ENCODE results near the gene SCD.
A peak's percentile ranks its signal among the peaks of the same experiment; 100 is the strongest.

SCD gene

DNA sequence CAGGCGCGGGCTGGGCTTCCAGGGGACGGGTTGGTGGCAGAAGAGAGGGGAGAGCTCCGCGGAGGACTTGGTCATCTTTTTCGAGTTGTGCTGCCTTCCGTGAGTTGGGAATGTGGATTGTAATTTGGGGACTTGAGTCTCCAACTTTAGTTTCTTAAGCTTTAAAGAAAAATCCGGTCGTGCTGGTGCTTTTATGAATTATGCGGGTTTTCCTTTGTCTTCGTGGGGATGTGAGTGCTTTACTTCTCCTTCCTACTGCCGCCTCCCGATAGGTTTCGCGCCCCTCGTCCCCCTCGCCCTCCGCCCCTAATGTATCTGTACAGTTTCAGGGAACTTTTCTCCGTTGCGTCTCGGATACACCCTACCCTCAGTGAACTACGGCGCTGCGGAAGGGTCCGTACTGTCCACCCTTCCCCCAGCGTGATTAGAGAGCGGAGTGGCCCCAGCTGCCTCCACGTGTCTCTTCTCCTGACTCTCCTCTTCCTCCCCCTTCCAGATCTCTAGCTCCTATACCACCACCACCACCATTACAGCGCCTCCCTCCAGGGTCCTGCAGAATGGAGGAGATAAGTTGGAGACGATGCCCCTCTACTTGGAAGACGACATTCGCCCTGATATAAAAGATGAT, 649 bp downstream of the SCD start:
- H3K23ac ChIP-seq (ENCODE audit: low read length): peak overlapping the region; percentile 99
- peaks cover 58% of the 10 kb centered on the region for H3K79me2 ChIP-seq (ENCODE audit: control insufficient read depth, insufficient read depth, low read length)
- peak overlapping the region; percentile 75 for H2BK120ac ChIP-seq (ENCODE audit: low read depth, low read length)
- peaks cover 24% of the 10 kb centered on the region for H3K36me3 ChIP-seq (ENCODE audit: control insufficient read depth, insufficient read depth, low read length)
- H4K8ac ChIP-seq (ENCODE audit: low read depth, low read length): no peak overlapping the region
- H3K56ac ChIP-seq (ENCODE audit: low read length): peak overlapping the region; percentile 99
- H3K27me3 ChIP-seq (ENCODE audit: insufficient read depth, low read length, poor library complexity): no peaks in the 10 kb centered on the region
- H3K4me1 ChIP-seq (ENCODE audit: control insufficient read depth, low read depth, low read length): peaks cover 24% of the 10 kb centered on the region
- H3K18ac ChIP-seq (ENCODE audit: low read length): peak overlapping the region; percentile 98
- no CpG with 5 or more reads among the region's 32 CpGs for WGBS (ENCODE audit: extremely low coverage, insufficient coverage, low lambda C conversion rate)
- H3K27ac ChIP-seq (ENCODE audit: low read depth, low read length): peak overlapping the region; percentile 93
- peak overlapping the region; percentile 97 for H3K4me3 ChIP-seq (ENCODE audit: low read length)
- H3K4ac ChIP-seq (ENCODE audit: low read depth, low read length): peak overlapping the region; percentile 98
- peak overlapping the region; percentile 96 for H3K4me2 ChIP-seq (ENCODE audit: low read length)
- no peak overlapping the region for H4K5ac ChIP-seq (ENCODE audit: low read length)
- no peak for DNase-seq
- peak overlapping the region; percentile 94 for H2BK5ac ChIP-seq (ENCODE audit: low read length)
- H2BK15ac ChIP-seq (replicated peaks; ENCODE audit: low read depth): no peak overlapping the region
- peak overlapping the region; percentile 81 for H2AK5ac ChIP-seq (ENCODE audit: low read length)
- peak overlapping the region; percentile 99 for H3K9ac ChIP-seq (ENCODE audit: low read length)
- H3K79me1 ChIP-seq (ENCODE audit: low read length): peaks cover 20% of the 10 kb centered on the region

DNA sequence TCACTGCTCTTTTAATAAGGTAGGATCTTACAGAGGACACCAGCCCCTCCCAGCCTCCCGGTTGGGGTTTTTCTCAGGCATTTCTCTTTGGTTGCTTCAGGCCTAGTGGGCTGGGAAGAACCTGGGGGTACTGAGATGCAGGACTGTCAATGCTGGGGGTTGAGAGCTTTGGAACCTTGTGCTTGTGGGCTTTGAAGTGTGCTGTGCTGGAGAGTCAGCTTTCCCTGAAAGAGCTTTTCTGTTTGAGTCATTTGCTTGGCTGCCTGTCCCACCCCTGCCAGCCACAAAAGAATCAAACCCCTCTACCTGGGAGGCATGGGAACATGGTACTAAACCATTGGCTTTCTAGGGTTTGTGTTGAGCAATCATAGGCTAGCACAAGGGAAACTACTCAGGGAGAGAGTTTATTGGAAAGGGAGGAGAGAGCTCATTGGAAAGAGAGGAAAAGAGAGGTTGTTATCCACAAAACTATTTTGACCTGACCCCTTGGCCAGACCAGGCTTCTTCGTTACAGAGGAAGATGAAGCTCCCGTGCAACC, 1.4 kb downstream of the SCD start:
- Histone ChIP-seq H4K8ac (ENCODE audit: low read depth, low read length) (no peak overlapping the region), H3K4me2 (ENCODE audit: low read length) (peak overlapping the region; percentile 96), H3K4ac (ENCODE audit: low read depth, low read length) (no peak overlapping the region), H3K4me3 (ENCODE audit: low read length) (peak overlapping the region; percentile 97), H2BK15ac (replicated peaks; ENCODE audit: low read depth) (no peak overlapping the region), H3K27ac (ENCODE audit: low read depth, low read length) (peak overlapping the region; percentile 29), H2BK120ac (ENCODE audit: low read depth, low read length) (no peak overlapping the region), H2AK5ac (ENCODE audit: low read length) (peak overlapping the region; percentile 5), H3K4me1 (ENCODE audit: control insufficient read depth, low read depth, low read length) (peaks cover 24% of the 10 kb centered on the region), H3K79me2 (ENCODE audit: control insufficient read depth, insufficient read depth, low read length) (peaks cover 63% of the 10 kb centered on the region), H3K23ac (ENCODE audit: low read length) (no peak overlapping the region), H3K27me3 (ENCODE audit: insufficient read depth, low read length, poor library complexity) (no peaks in the 10 kb centered on the region), H3K18ac (ENCODE audit: low read length) (peak overlapping the region; percentile 72), H3K36me3 (ENCODE audit: control insufficient read depth, insufficient read depth, low read length) (peaks cover 27% of the 10 kb centered on the region), H3K9ac (ENCODE audit: low read length) (peak overlapping the region; percentile 99), H2BK5ac (ENCODE audit: low read length) (no peak overlapping the region), H3K79me1 (ENCODE audit: low read length) (peaks cover 21% of the 10 kb centered on the region), H4K5ac (ENCODE audit: low read length) (no peak overlapping the region), H3K56ac (ENCODE audit: low read length) (peak overlapping the region; percentile 99)
- WGBS (ENCODE audit: extremely low coverage, insufficient coverage, low lambda C conversion rate): no CpG with 5 or more reads among the region's 3 CpGs
- no peak for DNase-seq

DNA sequence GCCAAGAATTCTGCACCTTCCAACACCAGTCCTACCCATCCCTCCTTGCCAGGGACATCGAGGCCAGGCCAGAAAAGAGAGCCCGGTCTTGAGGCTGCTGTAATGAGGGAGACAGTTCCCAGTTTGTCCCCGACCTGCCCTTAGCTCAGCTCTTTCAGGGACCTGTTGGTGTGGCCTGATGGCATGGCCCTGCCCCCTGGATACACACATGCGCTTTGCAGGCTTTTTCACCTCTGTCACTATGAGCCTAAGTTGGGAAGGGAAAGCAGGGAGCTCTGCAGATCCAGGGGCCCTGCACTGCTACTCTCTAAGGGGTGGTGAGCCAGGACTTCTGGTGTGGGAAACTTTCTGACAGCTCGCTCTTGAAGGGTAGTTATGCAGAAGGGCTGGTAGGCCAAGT, 2.1 kb downstream of the SCD start:
- Histone ChIP-seq H3K79me1 (ENCODE audit: low read length) (peaks cover 27% of the 10 kb centered on the region), H3K9ac (ENCODE audit: low read length) (peak overlapping the region; percentile 99), H3K79me2 (ENCODE audit: control insufficient read depth, insufficient read depth, low read length) (peaks cover 69% of the 10 kb centered on the region), H3K4me2 (ENCODE audit: low read length) (peak overlapping the region; percentile 96), H4K8ac (ENCODE audit: low read depth, low read length) (no peak overlapping the region), H3K56ac (ENCODE audit: low read length) (peak overlapping the region; percentile 99), H2BK120ac (ENCODE audit: low read depth, low read length) (no peak overlapping the region), H2AK5ac (ENCODE audit: low read length) (no peak overlapping the region), H3K27me3 (ENCODE audit: insufficient read depth, low read length, poor library complexity) (no peaks in the 10 kb centered on the region), H3K36me3 (ENCODE audit: control insufficient read depth, insufficient read depth, low read length) (peaks cover 32% of the 10 kb centered on the region), H2BK5ac (ENCODE audit: low read length) (no peak overlapping the region), H3K4ac (ENCODE audit: low read depth, low read length) (no peak overlapping the region), H3K23ac (ENCODE audit: low read length) (no peak overlapping the region), H3K4me1 (ENCODE audit: control insufficient read depth, low read depth, low read length) (peaks cover 28% of the 10 kb centered on the region), H3K4me3 (ENCODE audit: low read length) (peak overlapping the region; percentile 97), H4K5ac (ENCODE audit: low read length) (no peak overlapping the region), H3K27ac (ENCODE audit: low read depth, low read length) (no peak overlapping the region), H3K18ac (ENCODE audit: low read length) (peak overlapping the region; percentile 34), H2BK15ac (replicated peaks; ENCODE audit: low read depth) (no peak overlapping the region)
- WGBS (ENCODE audit: extremely low coverage, insufficient coverage, low lambda C conversion rate): no CpG with 5 or more reads among the region's 5 CpGs
- DNase-seq: no peak

DNA sequence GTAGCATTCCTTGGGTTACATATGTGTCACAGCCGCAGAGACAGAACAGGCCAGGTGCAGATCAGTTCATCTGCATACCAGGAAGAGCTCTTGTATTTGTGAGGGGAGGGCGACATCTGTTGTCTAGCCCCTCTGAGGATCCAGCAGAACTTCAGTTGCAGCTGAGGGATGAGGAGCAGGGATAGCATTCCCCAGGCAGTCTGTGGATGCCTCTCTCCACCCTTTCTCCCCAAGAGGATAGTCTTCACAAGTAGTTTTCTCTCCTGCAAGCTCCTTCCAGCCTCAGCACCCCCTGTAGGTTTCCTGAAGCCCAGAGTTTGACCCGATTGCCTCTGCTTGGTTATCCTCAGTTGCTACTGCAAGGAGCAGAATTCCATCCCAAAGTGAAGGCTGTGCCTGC, 2.6 kb downstream of the SCD start:
- no peak overlapping the region for H2AK5ac ChIP-seq (ENCODE audit: low read length)
- peak overlapping the region; percentile 96 for H3K4me2 ChIP-seq (ENCODE audit: low read length)
- no peaks in the 10 kb centered on the region for H3K27me3 ChIP-seq (ENCODE audit: insufficient read depth, low read length, poor library complexity)
- H3K18ac ChIP-seq (ENCODE audit: low read length): no peak overlapping the region
- no peak overlapping the region for H4K5ac ChIP-seq (ENCODE audit: low read length)
- peak overlapping the region; percentile 99 for H3K9ac ChIP-seq (ENCODE audit: low read length)
- no peak overlapping the region for H2BK5ac ChIP-seq (ENCODE audit: low read length)
- H3K4me1 ChIP-seq (ENCODE audit: control insufficient read depth, low read depth, low read length): peaks cover 28% of the 10 kb centered on the region
- H3K4ac ChIP-seq (ENCODE audit: low read depth, low read length): no peak overlapping the region
- H2BK15ac ChIP-seq (replicated peaks; ENCODE audit: low read depth): no peak overlapping the region
- H3K56ac ChIP-seq (ENCODE audit: low read length): peak overlapping the region; percentile 99
- DNase-seq: no peak
- H3K23ac ChIP-seq (ENCODE audit: low read length): no peak overlapping the region
- H2BK120ac ChIP-seq (ENCODE audit: low read depth, low read length): no peak overlapping the region
- peak overlapping the region; percentile 10 for H3K4me3 ChIP-seq (ENCODE audit: low read length)
- no peak overlapping the region for H4K8ac ChIP-seq (ENCODE audit: low read depth, low read length)
- peaks cover 29% of the 10 kb centered on the region for H3K79me1 ChIP-seq (ENCODE audit: low read length)
- peaks cover 36% of the 10 kb centered on the region for H3K36me3 ChIP-seq (ENCODE audit: control insufficient read depth, insufficient read depth, low read length)
- no CpG with 5 or more reads among the region's 3 CpGs for WGBS (ENCODE audit: extremely low coverage, insufficient coverage, low lambda C conversion rate)
- peaks cover 71% of the 10 kb centered on the region for H3K79me2 ChIP-seq (ENCODE audit: control insufficient read depth, insufficient read depth, low read length)
- H3K27ac ChIP-seq (ENCODE audit: low read depth, low read length): no peak overlapping the region

DNA sequence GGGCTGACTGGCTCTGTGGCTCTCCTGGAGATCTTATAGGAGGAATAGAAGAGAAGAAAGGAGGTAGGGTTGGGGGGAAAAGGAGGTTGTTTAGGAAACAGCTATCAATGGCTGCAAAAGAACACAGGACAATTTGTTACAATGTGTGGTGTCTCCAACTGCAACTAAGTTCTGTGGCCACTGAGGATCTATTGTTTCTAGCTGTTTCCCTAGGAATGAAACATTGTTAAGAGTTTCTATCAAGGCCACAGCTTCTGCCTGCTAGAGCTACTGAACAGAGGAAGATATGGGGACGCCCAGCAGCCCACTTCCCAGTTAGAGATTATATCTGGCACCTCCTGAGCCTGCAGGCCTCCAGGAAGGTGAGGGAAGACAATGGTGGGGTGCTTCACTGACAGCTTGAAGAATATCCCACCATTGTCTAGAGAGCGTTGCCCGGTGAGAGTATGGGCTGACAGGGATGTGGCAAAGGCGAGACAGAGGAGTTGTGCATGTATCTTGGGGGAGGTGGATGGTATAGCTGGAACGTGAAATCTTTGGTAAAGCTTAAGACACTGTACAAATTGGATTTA, 4.0 kb downstream of the SCD start:
- Histone ChIP-seq H3K4me2 (ENCODE audit: low read length) (peak overlapping the region; percentile 96), H3K9ac (ENCODE audit: low read length) (peak overlapping the region; percentile 99), H3K27me3 (ENCODE audit: insufficient read depth, low read length, poor library complexity) (no peaks in the 10 kb centered on the region), H2AK5ac (ENCODE audit: low read length) (no peak overlapping the region), H4K5ac (ENCODE audit: low read length) (no peak overlapping the region), H3K4me3 (ENCODE audit: low read length) (no peak overlapping the region), H3K36me3 (ENCODE audit: control insufficient read depth, insufficient read depth, low read length) (peaks cover 47% of the 10 kb centered on the region), H2BK120ac (ENCODE audit: low read depth, low read length) (no peak overlapping the region), H3K4me1 (ENCODE audit: control insufficient read depth, low read depth, low read length) (peaks cover 24% of the 10 kb centered on the region), H2BK5ac (ENCODE audit: low read length) (no peak overlapping the region), H3K18ac (ENCODE audit: low read length) (no peak overlapping the region), H3K4ac (ENCODE audit: low read depth, low read length) (no peak overlapping the region), H2BK15ac (replicated peaks; ENCODE audit: low read depth) (no peak overlapping the region), H3K56ac (ENCODE audit: low read length) (peak overlapping the region; percentile 99), H3K23ac (ENCODE audit: low read length) (no peak overlapping the region), H3K79me2 (ENCODE audit: control insufficient read depth, insufficient read depth, low read length) (peaks cover 73% of the 10 kb centered on the region), H4K8ac (ENCODE audit: low read depth, low read length) (no peak overlapping the region), H3K79me1 (ENCODE audit: low read length) (peaks cover 33% of the 10 kb centered on the region), H3K27ac (ENCODE audit: low read depth, low read length) (peak overlapping the region; percentile 45)
- no CpG with 5 or more reads among the region's 5 CpGs for WGBS (ENCODE audit: extremely low coverage, insufficient coverage, low lambda C conversion rate)
- peak; percentile 57 for DNase-seq

All from mesendoderm (in vitro differentiated cells).